ENCODE data around the gene STAM. TPM values are rescaled to one million over a fixed set of nuclear protein-coding genes. Genes with fewer than 3 reads are reported as not detected.

STAM gene
- polyA plus RNA-seq, 1 donor (not counting 4 experiments of a cell fraction or from before 2014, with no cell fraction given): 34.1 TPM

DNA sequence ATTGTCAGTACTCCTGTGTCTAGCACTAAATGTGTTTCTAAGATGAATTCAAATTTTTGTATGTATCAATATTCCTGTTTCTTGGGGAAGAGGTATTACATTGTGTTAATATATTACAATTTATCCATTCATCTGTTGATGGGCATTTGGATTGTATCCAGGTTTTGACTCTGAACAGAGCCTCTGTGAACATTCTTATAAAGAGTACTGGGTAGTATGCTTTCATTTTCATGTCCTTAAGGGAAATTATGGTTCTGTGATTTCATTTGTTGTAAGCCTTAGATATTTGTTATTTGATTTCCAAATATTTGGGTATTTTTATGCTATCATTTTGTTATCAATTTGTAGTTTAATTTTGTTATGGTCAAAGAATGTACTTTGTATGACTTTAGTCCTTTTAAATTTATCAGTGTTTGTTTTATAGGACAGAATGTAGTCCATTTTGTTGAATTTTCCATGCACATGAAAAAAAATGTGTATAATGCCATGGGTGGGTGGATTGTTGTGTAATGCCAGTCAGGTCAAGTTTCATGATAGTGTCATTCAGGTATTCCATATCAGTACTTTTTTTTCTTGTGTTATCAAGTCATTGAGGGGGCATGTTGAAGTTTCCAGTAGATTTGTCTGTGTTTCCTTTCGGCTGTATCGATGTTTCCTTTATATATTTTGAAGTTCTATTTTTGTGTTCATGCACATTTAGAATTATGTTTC, 38.4 kb downstream of the STAM start:
- Histone ChIP-seq H3K79me2 (ENCODE audit: control insufficient read depth, insufficient read depth, low read length) (peaks cover 83% of the 10 kb centered on the region), H3K36me3 (ENCODE audit: control insufficient read depth in 2 of 2, extremely low read depth in 1 of 2, insufficient read depth in 2 of 2, low read length in 2 of 2) (peaks cover 0 to 2% of the 10 kb centered on the region in 2 experiments), H3K27ac (ENCODE audit: control insufficient read depth, insufficient read depth, low read length) (no peak overlapping the region), H2AFZ (ENCODE audit: control insufficient read depth, low read length) (no peak overlapping the region), H3K4me2 (ENCODE audit: control insufficient read depth, extremely low read depth, insufficient read depth, low read depth, low read length) (no peak overlapping the region), H3K9me1 (ENCODE audit: control insufficient read depth, extremely low read depth, insufficient read depth, low read length) (peaks cover 2% of the 10 kb centered on the region), H3K4me1 (ENCODE audit: control insufficient read depth, extremely low read depth, insufficient read depth, low read length) (peaks cover 6% of the 10 kb centered on the region), H3K9me3 (ENCODE audit: control insufficient read depth, low read depth, low read length) (no peaks in the 10 kb centered on the region), H3K4me3 (ENCODE audit: control insufficient read depth in 2 of 3, extremely low read depth in 1 of 3, insufficient read depth in 2 of 3, low read depth in 1 of 3, low read length in 3 of 3) (no peak overlapping the region), H4K20me1 (ENCODE audit: control insufficient read depth, extremely low read depth, insufficient read depth, low read length) (peaks cover 8% of the 10 kb centered on the region), H3K9ac (ENCODE audit: control insufficient read depth, extremely low read depth, insufficient read depth, low read length) (no peak overlapping the region), H3K27me3 (ENCODE audit: control insufficient read depth, extremely low read depth, insufficient read depth, low read length) (no peaks in the 10 kb centered on the region)
- no peak for TF ChIP-seq CTCF (optimal IDR thresholded peaks at IDR 0.05 in 1 of 3, IDR thresholded peaks at IDR 0.05 in 1 of 3, conservative IDR thresholded peaks at IDR 0.05 in 1 of 3; ENCODE audit: extremely low read depth in 1 of 3, insufficient read depth in 2 of 3, low read length in 3 of 3)
- no peak for TF ChIP-seq EZH2 (IDR thresholded peaks at IDR 0.05; ENCODE audit: low read length)
- DNase-seq (ENCODE audit: low read depth, low spot score) (no peak), FAIRE-seq (no peak)
- dilution Hi-C loops (cut with MboI; ENCODE audit: extremely low pct_ligation_motif_present, low sequenced_read_pairs): no loop called here

DNA sequence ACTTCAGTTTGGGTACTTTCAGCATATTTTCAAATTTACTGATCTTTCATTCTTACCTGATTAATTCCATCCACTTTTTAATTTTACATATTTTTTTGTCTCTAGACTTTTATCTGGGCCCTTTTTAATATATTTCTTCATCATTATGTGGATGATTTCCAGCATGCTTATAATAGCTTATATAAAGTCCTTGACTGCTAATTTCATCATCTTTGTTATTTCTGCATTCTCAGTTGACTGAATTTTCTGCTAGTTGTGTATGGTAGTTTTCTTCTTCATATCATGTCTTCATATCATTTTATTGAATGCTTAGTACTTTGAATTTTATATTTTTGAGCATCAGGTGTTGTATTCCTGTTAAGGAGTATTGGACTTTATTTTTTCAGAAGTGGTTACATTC, 39.6 kb downstream of the STAM start:
- H3K4me1 ChIP-seq (ENCODE audit: control insufficient read depth, extremely low read depth, insufficient read depth, low read length): peaks cover 6% of the 10 kb centered on the region
- no peak overlapping the region for H3K9ac ChIP-seq (ENCODE audit: control insufficient read depth, extremely low read depth, insufficient read depth, low read length)
- FAIRE-seq (no peak), DNase-seq (ENCODE audit: low read depth, low spot score) (no peak)
- H3K27me3 ChIP-seq (ENCODE audit: control insufficient read depth, extremely low read depth, insufficient read depth, low read length): no peaks in the 10 kb centered on the region
- no peak overlapping the region for H3K27ac ChIP-seq (ENCODE audit: control insufficient read depth, insufficient read depth, low read length)
- dilution Hi-C loops (cut with MboI; ENCODE audit: extremely low pct_ligation_motif_present, low sequenced_read_pairs): no loop called here
- TF ChIP-seq EZH2 (IDR thresholded peaks at IDR 0.05; ENCODE audit: low read length): no peak
- no peak for TF ChIP-seq CTCF (optimal IDR thresholded peaks at IDR 0.05 in 1 of 3, IDR thresholded peaks at IDR 0.05 in 1 of 3, conservative IDR thresholded peaks at IDR 0.05 in 1 of 3; ENCODE audit: extremely low read depth in 1 of 3, insufficient read depth in 2 of 3, low read length in 3 of 3)
- peaks cover 2% of the 10 kb centered on the region for H3K9me1 ChIP-seq (ENCODE audit: control insufficient read depth, extremely low read depth, insufficient read depth, low read length)
- H3K4me3 ChIP-seq (ENCODE audit: control insufficient read depth in 2 of 3, extremely low read depth in 1 of 3, insufficient read depth in 2 of 3, low read depth in 1 of 3, low read length in 3 of 3): no peak overlapping the region
- peaks cover 0 to 3% of the 10 kb centered on the region in 2 experiments for H3K36me3 ChIP-seq (ENCODE audit: control insufficient read depth in 2 of 2, extremely low read depth in 1 of 2, insufficient read depth in 2 of 2, low read length in 2 of 2)
- H4K20me1 ChIP-seq (ENCODE audit: control insufficient read depth, extremely low read depth, insufficient read depth, low read length): peaks cover 8% of the 10 kb centered on the region
- H3K9me3 ChIP-seq (ENCODE audit: control insufficient read depth, low read depth, low read length): no peaks in the 10 kb centered on the region
- H2AFZ ChIP-seq (ENCODE audit: control insufficient read depth, low read length): no peak overlapping the region
- no peak overlapping the region for H3K4me2 ChIP-seq (ENCODE audit: control insufficient read depth, extremely low read depth, insufficient read depth, low read depth, low read length)
- peaks cover 73% of the 10 kb centered on the region for H3K79me2 ChIP-seq (ENCODE audit: control insufficient read depth, insufficient read depth, low read length)

All from keratinocyte (primary cell).